ENCODE data around the gene KNSTRN.

DNA sequence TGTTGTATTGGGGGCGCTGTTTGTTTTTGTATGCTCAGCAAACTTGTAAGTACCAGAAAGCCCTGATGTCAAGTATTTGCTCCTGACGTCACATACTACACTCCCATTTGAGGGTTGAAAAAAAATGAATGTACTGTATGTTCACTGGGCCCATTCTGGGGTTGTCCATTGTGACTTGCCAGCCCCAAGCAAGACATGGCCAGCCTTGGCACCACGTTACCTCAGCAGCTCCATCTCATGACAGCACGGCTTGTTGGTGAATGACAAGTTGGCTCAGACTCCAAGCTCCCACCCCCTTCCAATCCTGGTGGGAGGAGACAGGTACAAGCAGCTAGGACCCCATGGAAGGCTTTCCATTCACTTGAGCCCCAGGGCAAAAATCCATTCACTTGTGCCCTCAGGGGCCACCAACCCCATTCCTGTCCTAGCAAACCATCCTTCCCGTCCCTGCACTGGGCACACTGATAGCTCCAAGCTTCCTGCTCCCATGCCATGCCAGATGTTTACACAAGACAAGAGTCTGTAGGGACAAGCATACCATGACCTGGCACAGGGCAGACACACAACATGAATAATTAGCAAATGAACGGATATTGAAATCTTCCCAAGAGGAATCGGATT is 30.1 kb upstream of the KNSTRN start:
- TF ChIP-seq CTCF (conservative IDR thresholded peaks at IDR 0.05 in 1 of 2, IDR thresholded peaks at IDR 0.05 in 1 of 2; ENCODE audit: low read depth in 1 of 2, low read length in 2 of 2) (no peak), EZH2 (IDR thresholded peaks at IDR 0.05; ENCODE audit: low read length, missing control alignments) (no peak)
